ENCODE results near the gene RAB6A. TPM values are rescaled to one million over a fixed set of nuclear protein-coding genes. Genes with fewer than 3 reads are reported as not detected.

RAB6A gene
- total RNA-seq, 1 experiment from 2014 or later, result 172 TPM

DNA sequence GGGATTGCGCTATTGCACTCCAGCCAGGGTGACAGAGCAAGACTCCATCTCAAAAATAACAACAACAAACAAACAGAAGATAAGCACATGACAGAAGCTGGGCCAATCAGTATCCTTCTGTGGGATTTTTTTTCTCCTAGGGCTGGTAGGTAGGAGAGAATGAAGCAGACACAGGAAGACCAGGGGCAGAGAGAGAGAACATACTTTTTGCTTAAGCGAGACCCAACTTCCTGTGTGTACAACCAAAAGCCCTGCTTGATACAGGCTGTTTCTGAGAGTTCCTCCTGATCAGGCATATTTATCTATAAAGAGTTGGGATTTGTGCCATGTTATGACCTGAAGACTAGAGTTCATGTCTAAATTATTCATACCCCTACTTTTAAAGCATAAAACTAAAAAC is 126.9 kb downstream of the RAB6A start:
- CTCF ChIA-PET, result interaction anchor here (0.7 kb wide), 1 partner anchor 257 kb away, joined by 3 read pairs; no protein-coding TSS in a partner anchor
- POLR2A ChIA-PET, result no interaction called here
- Mint-ChIP-seq H3K27me3 (ENCODE audit: insufficient read depth, unreplicated experiment) (no peaks in the 10 kb centered on the region), H3K4me1 (ENCODE audit: insufficient read depth, unreplicated experiment) (no peaks in the 10 kb centered on the region), H3K36me3 (ENCODE audit: insufficient read depth, unreplicated experiment) (no peaks in the 10 kb centered on the region), H3K9me3 (ENCODE audit: unreplicated experiment) (no peaks in the 10 kb centered on the region), H3K27ac (ENCODE audit: low read depth, unreplicated experiment) (no peak overlapping the region), H3K4me3 (ENCODE audit: unreplicated experiment) (no peak overlapping the region)
- TF ChIP-seq, protein P1, sequence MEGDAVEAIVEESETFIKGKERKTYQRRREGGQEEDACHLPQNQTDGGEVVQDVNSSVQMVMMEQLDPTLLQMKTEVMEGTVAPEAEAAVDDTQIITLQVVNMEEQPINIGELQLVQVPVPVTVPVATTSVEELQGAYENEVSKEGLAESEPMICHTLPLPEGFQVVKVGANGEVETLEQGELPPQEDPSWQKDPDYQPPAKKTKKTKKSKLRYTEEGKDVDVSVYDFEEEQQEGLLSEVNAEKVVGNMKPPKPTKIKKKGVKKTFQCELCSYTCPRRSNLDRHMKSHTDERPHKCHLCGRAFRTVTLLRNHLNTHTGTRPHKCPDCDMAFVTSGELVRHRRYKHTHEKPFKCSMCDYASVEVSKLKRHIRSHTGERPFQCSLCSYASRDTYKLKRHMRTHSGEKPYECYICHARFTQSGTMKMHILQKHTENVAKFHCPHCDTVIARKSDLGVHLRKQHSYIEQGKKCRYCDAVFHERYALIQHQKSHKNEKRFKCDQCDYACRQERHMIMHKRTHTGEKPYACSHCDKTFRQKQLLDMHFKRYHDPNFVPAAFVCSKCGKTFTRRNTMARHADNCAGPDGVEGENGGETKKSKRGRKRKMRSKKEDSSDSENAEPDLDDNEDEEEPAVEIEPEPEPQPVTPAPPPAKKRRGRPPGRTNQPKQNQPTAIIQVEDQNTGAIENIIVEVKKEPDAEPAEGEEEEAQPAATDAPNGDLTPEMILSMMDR (IDR thresholded peaks at IDR 0.05; ENCODE audit: unreplicated experiment), result no peak
- no TSS peak for BruUV-seq (replicated peaks)
- no peak for DNase-seq (ENCODE audit: unreplicated experiment)
- intact Hi-C loops (cut with micrococcal nuclease), result no loop called here

DNA sequence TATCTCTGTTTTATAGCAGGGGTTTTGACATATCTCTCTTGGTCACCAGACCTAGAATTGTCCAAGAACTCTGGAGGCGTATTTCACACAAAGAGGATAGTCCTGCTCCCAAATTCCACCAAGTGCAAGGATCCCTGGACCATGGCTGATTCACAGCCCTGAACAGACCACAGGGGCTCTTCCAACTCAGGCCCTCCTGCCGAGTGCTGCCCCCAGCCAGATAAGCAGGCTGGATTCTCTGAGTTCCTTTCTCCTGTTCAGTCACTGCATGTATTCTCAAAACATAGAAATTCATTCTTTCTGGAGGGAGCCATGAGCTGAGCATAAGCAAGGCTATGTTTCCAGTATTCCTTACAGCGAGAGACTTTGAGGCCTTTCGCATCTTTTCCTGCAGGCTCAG is 127.9 kb downstream of the RAB6A start:
- ChIA-PET POLR2A (no interaction called here), CTCF (no interaction called here)
- Mint-ChIP-seq H3K27ac (ENCODE audit: low read depth, unreplicated experiment) (no peak overlapping the region), H3K4me1 (ENCODE audit: insufficient read depth, unreplicated experiment) (no peaks in the 10 kb centered on the region), H3K4me3 (ENCODE audit: unreplicated experiment) (no peak overlapping the region), H3K27me3 (ENCODE audit: insufficient read depth, unreplicated experiment) (no peaks in the 10 kb centered on the region), H3K9me3 (ENCODE audit: unreplicated experiment) (no peaks in the 10 kb centered on the region), H3K36me3 (ENCODE audit: insufficient read depth, unreplicated experiment) (no peaks in the 10 kb centered on the region)
- DNase-seq (ENCODE audit: unreplicated experiment), result no peak
- intact Hi-C loops (cut with micrococcal nuclease), result no loop called here
- TF ChIP-seq, protein P1 (IDR thresholded peaks at IDR 0.05; ENCODE audit: unreplicated experiment), result no peak
- BruUV-seq (replicated peaks), result no TSS peak

DNA sequence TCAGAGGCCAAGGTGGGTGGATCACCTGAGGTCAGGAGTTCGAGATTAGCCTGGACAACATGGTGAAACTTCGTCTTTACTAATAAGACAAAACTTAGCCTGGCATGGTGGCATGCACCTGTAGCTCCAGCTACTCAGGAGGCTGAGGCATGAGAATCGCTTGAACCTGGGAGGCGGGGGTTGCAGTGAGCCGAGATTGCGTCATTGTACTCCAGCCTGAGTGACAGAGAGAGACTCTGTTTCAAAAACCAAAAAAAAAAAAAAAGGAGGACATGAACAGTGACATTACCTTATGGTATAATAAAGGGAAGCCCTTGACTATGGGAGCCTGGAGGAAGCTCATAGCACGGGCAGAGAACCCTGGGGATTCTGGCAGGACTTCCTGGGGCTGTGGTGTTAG is 131.0 kb downstream of the RAB6A start:
- no peaks in the 10 kb centered on the region for H3K9me3 Mint-ChIP-seq (ENCODE audit: unreplicated experiment)
- ChIA-PET POLR2A (no interaction called here), CTCF (interaction anchor here (0.5 to 1.6 kb wide), 5 partner anchors 30 to 1505 kb away, joined by 3 to 5 read pairs (median 3); no protein-coding TSS in a partner anchor)
- intact Hi-C loops (cut with micrococcal nuclease), result no loop called here
- H3K4me1 Mint-ChIP-seq (ENCODE audit: insufficient read depth, unreplicated experiment), result no peaks in the 10 kb centered on the region
- DNase-seq (ENCODE audit: unreplicated experiment), result no peak
- TF ChIP-seq, protein P1 (IDR thresholded peaks at IDR 0.05; ENCODE audit: unreplicated experiment), result no peak
- no TSS peak for BruUV-seq (replicated peaks)
- H3K36me3 Mint-ChIP-seq (ENCODE audit: insufficient read depth, unreplicated experiment), result no peaks in the 10 kb centered on the region
- H3K27me3 Mint-ChIP-seq (ENCODE audit: insufficient read depth, unreplicated experiment), result peaks cover 2% of the 10 kb centered on the region
- H3K4me3 Mint-ChIP-seq (ENCODE audit: unreplicated experiment), result no peak overlapping the region
- no peak overlapping the region for H3K27ac Mint-ChIP-seq (ENCODE audit: low read depth, unreplicated experiment)

DNA sequence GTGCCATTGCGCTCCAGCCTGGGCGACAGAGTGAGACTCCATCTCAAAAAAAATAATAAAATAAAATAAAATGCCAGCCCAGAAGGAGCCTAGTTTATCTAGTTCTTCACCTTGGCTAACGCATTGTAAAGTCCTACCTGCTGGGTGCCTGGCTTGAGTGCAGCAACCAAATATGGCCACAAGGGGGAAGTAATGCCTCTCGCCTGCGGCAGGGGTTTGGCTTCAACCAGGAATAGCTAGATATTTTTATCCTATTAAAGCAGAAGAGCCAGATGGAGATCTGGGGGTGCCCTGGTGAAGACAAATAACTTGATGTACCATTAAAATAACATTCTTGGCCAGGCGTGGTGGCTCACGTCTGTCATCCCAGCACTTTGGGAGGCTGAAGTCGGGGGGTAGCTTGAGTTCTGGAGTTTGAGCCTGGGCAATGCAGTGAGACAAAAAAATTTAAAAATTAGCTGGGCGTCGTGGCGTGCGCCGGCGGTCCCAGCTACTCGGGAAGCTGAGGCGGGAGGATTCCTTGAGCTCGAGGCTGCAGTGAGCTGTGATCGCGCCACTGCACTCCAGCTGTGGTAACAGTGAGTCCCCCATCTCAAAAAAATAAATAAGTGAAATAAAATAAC is 135.1 kb downstream of the RAB6A start:
- TF ChIP-seq, protein P1 (IDR thresholded peaks at IDR 0.05; ENCODE audit: unreplicated experiment), result peak; percentile 77
- ChIA-PET CTCF (interaction anchor here (0.6 to 5.0 kb wide), 32 partner anchors 9 to 819 kb away, joined by 3 to 67 read pairs (median 4); partner anchors contain the start of genes MRPL48 and PLEKHB1), POLR2A (interaction anchor here (1.2 to 2.7 kb wide), 3 partner anchors 27 to 142 kb away, joined by 3 to 11 read pairs (median 3); no protein-coding TSS in a partner anchor)
- Mint-ChIP-seq H3K27me3 (ENCODE audit: insufficient read depth, unreplicated experiment) (peaks cover 30% of the 10 kb centered on the region), H3K9me3 (ENCODE audit: unreplicated experiment) (no peaks in the 10 kb centered on the region), H3K4me1 (ENCODE audit: insufficient read depth, unreplicated experiment) (no peaks in the 10 kb centered on the region), H3K4me3 (ENCODE audit: unreplicated experiment) (no peak overlapping the region), H3K36me3 (ENCODE audit: insufficient read depth, unreplicated experiment) (no peaks in the 10 kb centered on the region), H3K27ac (ENCODE audit: low read depth, unreplicated experiment) (no peak overlapping the region)
- DNase-seq (ENCODE audit: unreplicated experiment), result peak; percentile 77
- BruUV-seq (replicated peaks), result no TSS peak
- intact Hi-C loops (cut with micrococcal nuclease), result loop anchor here (1.0 kb wide), 3 partner anchors 35 to 305 kb away; no protein-coding TSS in a partner anchor

Other genes starting within 250 kb of the RAB6A start
- 13.8 and 14.8 TPM in 2 replicates for gene FAM168A, start 163.0 kb downstream of the RAB6A start, total RNA-seq (2022)
- gene PLEKHB1, start 114.5 kb downstream of the RAB6A start, total RNA-seq (2022), result not detected in 2 replicates
- gene MRPL48, start 26.8 kb upstream of the RAB6A start, total RNA-seq (2022), result 36.8 and 41.6 TPM in 2 replicates
- 87.1 and 103 TPM in 2 replicates for gene COA4, start 115.8 kb upstream of the RAB6A start, total RNA-seq (2022)
- gene PAAF1, start 115.9 kb upstream of the RAB6A start, total RNA-seq (2022), result 21.6 and 26.4 TPM in 2 replicates
- 0.29 and 0.30 TPM in 2 replicates for gene DNAJB13, start 190.0 kb upstream of the RAB6A start, total RNA-seq (2022)
- not detected in 2 replicates for gene UCP2, start 221.8 kb upstream of the RAB6A start, total RNA-seq (2022)
- 1.5 and 2.5 TPM in 2 replicates for gene UCP3, start 248.0 kb upstream of the RAB6A start, total RNA-seq (2022)

Measured in MCF 10A (cell line).